NCI-H2029 (cell line): ENCODE measurements around the gene C16orf89.

Source experiments
- DNase-seq: peaks from one replicate; lab custom pipeline; 2025; lab: John Stamatoyannopoulos, UW

The C16orf89 gene

DNA sequence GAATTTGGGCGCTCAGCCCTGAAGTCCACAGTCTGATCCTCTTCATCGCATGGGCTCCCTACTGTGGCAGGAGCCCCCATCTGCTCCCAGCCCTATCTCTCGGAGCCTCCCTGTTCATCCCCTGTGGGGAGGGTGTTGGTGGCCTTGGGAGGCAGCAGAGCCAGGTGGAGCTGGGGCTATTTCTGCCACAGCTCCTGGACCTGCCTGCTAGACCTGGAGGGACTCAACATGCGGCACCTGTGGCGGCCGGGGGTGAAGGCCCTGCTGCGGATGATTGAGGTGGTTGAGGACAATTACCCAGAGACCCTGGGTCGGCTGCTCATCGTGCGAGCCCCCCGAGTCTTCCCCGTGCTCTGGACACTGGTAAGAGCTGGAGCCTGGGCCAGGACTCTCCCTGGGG, 62.5 kb downstream of the C16orf89 start:
- no peak for DNase-seq

DNA sequence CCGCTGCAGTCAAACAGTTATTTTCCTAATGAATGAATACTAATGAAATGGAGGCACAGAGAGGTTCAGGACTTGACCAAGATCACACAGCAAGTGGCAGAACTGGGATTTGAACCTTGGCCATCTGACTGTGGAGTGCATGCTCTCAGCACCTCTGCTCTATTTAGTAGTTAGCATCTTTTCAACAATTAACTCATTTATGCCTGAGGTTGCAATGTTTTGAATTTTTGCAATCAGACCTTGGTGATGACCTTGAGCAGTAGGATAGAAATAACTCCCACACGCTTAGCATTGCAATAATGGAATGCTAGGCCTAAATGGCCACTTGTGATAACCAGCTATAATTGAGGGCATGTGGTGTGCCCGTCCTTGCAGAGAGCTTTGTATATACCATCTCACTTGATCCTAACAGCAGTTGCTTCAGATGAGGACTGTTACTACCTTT, 63.0 kb downstream of the C16orf89 start:
- no peak for DNase-seq

DNA sequence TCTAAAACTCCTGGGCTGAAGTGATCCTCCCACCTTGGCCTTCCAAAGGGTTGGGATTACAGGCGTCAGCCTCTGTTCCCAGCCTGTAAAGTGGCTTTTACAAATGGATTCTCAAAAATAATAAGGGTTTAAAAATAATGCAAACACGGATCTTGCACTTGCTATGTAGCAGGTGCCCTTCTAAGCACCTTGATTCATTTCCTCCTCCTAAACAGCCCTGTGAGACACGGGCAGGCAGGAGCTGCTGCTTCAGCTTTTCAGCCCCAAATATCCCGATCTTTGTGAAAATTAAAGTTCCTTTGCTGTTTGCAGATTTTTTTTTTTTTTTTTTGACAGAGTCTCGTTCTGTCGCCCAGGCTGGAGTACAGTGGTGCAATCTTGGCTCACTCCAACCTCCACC, 63.8 kb downstream of the C16orf89 start:
- no peak for DNase-seq

DNA sequence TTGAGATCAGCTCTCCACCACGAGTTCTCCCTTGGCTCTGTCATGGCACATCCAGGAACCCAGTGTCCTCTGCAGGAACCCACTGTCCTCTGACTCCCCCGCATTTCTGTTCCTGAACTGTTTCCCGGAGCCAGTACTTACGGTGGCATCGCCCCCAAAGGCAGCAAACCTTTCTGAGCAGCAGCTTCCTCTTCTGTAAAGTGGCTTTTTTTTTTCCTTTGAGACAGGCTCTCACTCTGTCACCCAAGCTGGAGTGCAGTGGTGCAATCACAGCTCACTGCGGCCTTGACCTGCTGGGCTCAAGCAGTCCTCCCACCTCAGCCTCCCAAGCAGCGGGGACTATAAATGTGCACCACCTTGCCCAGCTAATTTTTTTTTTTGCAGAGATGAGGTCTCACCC, 64.2 kb downstream of the C16orf89 start:
- no peak for DNase-seq

DNA sequence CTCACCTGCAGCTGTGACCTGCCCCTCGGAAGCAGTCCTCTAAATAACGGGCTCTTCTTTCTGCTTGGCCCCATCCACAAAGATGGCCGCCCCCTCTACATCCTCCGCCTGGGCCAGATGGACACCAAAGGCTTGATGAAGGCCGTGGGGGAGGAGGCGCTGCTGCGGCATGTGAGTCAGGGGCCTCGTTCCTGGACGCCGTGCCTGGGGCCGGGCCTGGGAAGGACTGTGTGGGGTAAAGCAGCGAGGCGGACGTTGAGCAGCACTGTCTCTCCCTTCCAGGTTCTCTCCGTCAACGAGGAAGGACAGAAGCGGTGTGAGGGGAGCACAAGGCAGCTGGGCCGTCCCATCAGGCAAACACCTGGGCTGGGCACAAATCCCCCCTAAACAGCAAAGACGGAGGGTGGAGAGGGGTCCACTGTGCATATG, 65.2 kb downstream of the C16orf89 start:
- DNase-seq, result no peak

DNA sequence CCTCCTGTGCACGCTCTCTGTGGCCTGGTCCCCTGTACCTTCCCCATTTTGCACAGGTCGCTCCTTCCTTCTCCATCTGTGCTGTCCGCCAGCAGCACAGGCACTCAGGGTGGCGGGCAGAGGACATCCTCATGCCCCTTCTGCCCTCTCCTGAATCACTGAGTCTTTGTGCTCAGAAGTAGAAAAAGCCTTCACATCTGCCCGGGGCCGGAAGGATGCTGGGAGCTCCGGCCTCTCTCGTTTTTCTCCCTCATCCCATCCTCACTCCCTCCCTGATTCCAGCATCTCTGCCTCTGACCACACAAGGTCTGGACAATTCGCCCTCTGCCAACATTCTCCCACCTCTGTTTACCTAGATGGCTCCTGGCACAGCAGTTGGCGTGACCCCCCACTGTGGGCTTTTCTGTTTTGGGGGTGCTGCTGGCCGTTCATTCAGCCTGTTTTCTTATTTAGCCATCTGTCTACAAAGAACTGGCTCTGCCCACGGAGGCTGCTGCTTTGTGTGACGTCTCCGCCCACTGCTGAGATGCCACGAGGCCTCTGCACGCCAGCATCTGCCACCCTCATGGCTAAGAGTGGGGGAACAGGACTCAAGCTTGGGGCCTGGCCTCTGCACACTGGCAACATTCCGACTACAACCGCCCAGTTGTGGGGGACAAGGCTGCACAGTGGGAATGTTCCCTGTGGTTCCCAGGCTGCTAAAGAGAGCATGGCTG, 70.9 kb downstream of the C16orf89 start:
- DNase-seq, result no peak
